Pancreas (tissue), 10 donors: ENCODE measurements around the gene MRPS15. TPM values are rescaled to one million over a fixed set of nuclear protein-coding genes. Genes with fewer than 3 reads are reported as not detected.

Experiments used
- ATAC-seq, 4 donors: fragments of 200-7000 bp; cut with Tn5 transposase; one replicate each; pipeline versions ENCODE4 v1.8.0 to v1.9.1; 2020; ENCODE audit warnings: mild to moderate bottlenecking in 4 of 4, moderate library complexity in 4 of 4
- DNase-seq, 6 donors: peaks; one replicate each; pipeline ENCODE4 v3.0.0-alpha.2; 2020
- FAIRE-seq: peaks from 2 replicates; lab custom pipeline; 2012; peaks lifted over from hg19 to GRCh38; lab: Jason Lieb, UNC
- H3K27ac ChIP-seq, 4 donors: fragments of 200-600 bp; sonication (generic); 1 replicate in 3 of 4; 2 replicates in 1 of 4; pipeline versions ENCODE4 v1.5.0 to v1.8.0; 2020
- H3K27me3 ChIP-seq, 4 donors: fragments of 200-600 bp; one replicate each; pipeline ENCODE4 v1.8.0; 2021
- H3K36me3 ChIP-seq, 3 donors: fragments of 200-600 bp; sonication (generic) in 1 of 3; one replicate each; pipeline versions ENCODE4 v1.5.0 to v1.8.0; 2020 to 2021
- H3K4me1 ChIP-seq, 3 donors: fragments of 200-600 bp; one replicate each; pipeline ENCODE4 v1.8.0; 2021
- H3K4me3 ChIP-seq, 4 donors: fragments of 200-600 bp; sonication (generic) in 2 of 4; one replicate each; pipeline versions ENCODE4 v1.5.0 to v1.8.0; 2020 to 2021
- H3K9me3 ChIP-seq, 4 donors: fragments of 200-600 bp; one replicate each; pipeline ENCODE4 v1.8.0; 2021
- WGBS, 2 donors: extraction: QIAGEN DNeasy Blood & Tissue Kit; methylation state at CpG; one replicate each; pipeline ENCODE4 v1.1.7; 2013; 5-methylcytosine and 5-hydroxymethylcytosine counted together
- intact Hi-C, 3 donors: fragments of 100-400 bp; cut with DNase I; formaldehyde crosslinking; loops; one replicate each; pipeline versions ENCODE4 v1.11.1 to v1.14.2; 2022
- polyA plus RNA-seq, 2 donors: library from polyadenylated mRNA; stranded (reverse); fragments of 200-250 nt; gene quantifications; one replicate each; pipeline ENCODE4 v1.2.3, GENCODE V29; 2013
- total RNA-seq, 6 donors: library from RNA; stranded (reverse); fragmentation: NEBNext Ultra II Directional in 4 of 6; extraction: Animal tissue kit (Norgen Biotek cat#: 25700) in 4 of 6; gene quantifications; one replicate each; pipeline versions ENCODE4 v1.2.1 to v1.2.4, GENCODE V29; 2021 to 2023
- TF ChIP-seq, protein P1 (sequence below), 4 donors: fragments of 200-600 bp; sonication (generic) in 3 of 4; IDR thresholded peaks; one replicate each; pipeline versions ENCODE4 v1.5.0 to v1.8.0; 2021; ENCODE audit warnings: antibody characterized with exemption in 4 of 4
- donor health status: healthy with polysubstance abuse.
- donor health status: DM: no; HTN: no; CAD: no; lungs with moderate emphysema.
- donor health status: DM: no; HTN: no; CAD: no.
- donor health status: control.
- donor health status: control.
- donor health status: Bipolar disorder and iron deficiency.
- donor health status: DM: yes; HTN: yes; CAD: no.
- donor health status: DM: no; HTN: no; CAD: no.
- donor health status: DM: no; HTN: no; CAD: no.
- donor health status: DM: yes; HTN: yes; CAD: no.

MRPS15 gene
- total and polyA plus RNA-seq, 8 donors, result 20.4 to 79.3 (median 27.0) TPM

DNA sequence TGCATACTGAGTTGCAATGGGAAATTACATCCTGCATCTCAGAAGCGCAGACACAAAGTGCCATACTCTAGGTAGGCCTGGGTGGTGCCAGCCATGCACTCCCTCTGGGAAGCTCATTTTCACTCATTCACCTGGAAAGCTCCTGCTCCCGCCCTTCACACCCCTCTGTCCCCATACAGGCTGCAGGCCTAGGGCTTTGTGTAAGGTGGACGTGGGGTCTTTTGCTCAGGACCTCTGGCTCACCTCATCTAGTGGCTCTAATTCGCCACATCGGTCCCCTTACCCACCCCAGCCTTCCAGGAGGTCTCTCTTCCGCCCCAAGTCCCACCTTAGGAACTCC is 751 bp downstream of the MRPS15 start:
- DNase-seq (no peak), FAIRE-seq (no peak), ATAC-seq (no peak)
- intact Hi-C loops, result no loop called here
- H3K4me1 ChIP-seq, result peaks cover 6 to 18% (median 9%) of the 10 kb centered on the region in 3 donors
- WGBS, 2 donors, result 12 to 15% methylated on average over 6 of the region's 6 CpGs
- H3K9me3 ChIP-seq, result no peaks in the 10 kb centered on the region
- H3K4me3 ChIP-seq, result peak overlapping the region; percentile 70 to 95 (median 90)
- H3K27me3 ChIP-seq, result no peaks in the 10 kb centered on the region
- H3K36me3 ChIP-seq, result no peaks in the 10 kb centered on the region
- TF ChIP-seq, protein P1, sequence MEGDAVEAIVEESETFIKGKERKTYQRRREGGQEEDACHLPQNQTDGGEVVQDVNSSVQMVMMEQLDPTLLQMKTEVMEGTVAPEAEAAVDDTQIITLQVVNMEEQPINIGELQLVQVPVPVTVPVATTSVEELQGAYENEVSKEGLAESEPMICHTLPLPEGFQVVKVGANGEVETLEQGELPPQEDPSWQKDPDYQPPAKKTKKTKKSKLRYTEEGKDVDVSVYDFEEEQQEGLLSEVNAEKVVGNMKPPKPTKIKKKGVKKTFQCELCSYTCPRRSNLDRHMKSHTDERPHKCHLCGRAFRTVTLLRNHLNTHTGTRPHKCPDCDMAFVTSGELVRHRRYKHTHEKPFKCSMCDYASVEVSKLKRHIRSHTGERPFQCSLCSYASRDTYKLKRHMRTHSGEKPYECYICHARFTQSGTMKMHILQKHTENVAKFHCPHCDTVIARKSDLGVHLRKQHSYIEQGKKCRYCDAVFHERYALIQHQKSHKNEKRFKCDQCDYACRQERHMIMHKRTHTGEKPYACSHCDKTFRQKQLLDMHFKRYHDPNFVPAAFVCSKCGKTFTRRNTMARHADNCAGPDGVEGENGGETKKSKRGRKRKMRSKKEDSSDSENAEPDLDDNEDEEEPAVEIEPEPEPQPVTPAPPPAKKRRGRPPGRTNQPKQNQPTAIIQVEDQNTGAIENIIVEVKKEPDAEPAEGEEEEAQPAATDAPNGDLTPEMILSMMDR (IDR thresholded peaks at IDR 0.05), result no peak
- H3K27ac ChIP-seq, result no peak overlapping the region

DNA sequence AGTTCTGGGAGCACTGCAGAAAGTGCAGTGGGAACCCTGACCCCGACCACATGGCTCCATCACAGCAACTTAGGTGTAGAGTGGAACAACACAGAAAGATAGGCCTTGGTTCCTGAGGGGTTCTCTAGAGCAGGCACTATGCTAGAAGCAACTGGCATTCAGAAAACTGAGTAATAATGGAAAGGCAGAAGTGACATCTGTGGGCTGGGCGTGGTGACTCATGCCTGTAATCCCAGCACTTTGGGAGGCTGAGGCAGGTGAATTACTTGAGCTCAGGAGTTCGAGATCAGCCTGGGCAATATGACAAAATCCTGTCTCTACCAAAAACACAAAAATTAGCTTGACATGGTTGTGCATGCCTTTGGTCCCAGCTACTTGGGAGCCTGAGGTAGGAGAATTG is 5.3 kb downstream of the MRPS15 start:
- 91 to 93% methylated on average over 3 of the region's 3 CpGs for WGBS, 2 donors
- H3K36me3 ChIP-seq, result peaks cover 0 to 25% (median 0%) of the 10 kb centered on the region in 3 donors
- peak in 1 of 6 donors; percentile 14 for DNase-seq
- no peaks in the 10 kb centered on the region for H3K27me3 ChIP-seq
- H3K27ac ChIP-seq, result no peak overlapping the region
- H3K4me3 ChIP-seq, result no peak overlapping the region
- TF ChIP-seq, protein P1 (IDR thresholded peaks at IDR 0.05), result no peak
- H3K9me3 ChIP-seq, result no peaks in the 10 kb centered on the region
- peaks cover 0 to 11% (median 9%) of the 10 kb centered on the region in 3 donors for H3K4me1 ChIP-seq
- intact Hi-C loops, result no loop called here
- no peak for FAIRE-seq
- no peak for ATAC-seq

DNA sequence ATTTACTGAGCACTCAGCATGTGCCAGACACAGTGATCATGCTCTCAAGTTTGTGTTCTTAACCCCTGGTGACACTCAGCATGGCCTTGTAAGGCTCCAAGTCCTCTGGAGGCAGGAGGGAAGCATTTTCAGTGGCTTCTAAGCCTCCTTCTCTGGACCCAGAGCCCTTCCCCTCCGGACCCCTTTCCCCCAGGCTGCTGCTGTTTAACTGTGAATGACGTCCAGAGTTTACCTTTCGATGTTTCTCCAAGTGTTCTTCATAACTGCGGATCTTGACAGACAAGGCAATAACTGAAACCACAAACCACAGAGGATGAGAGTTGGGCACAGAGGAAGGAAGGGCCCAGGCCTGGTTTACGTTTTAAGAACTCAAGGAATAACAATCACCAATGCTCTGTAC is 6.5 kb downstream of the MRPS15 start:
- Histone ChIP-seq H3K4me3 (no peak overlapping the region), H3K4me1 (peaks cover 0 to 2% (median 0%) of the 10 kb centered on the region in 3 donors), H3K36me3 (peaks cover 0 to 25% (median 0%) of the 10 kb centered on the region in 3 donors), H3K9me3 (no peaks in the 10 kb centered on the region), H3K27me3 (no peaks in the 10 kb centered on the region), H3K27ac (no peak overlapping the region)
- no peak for FAIRE-seq
- intact Hi-C loops, result no loop called here
- WGBS, 2 donors, result 77 to 80% methylated on average over 5 of the region's 5 CpGs
- DNase-seq, result peak in 1 of 6 donors; percentile 3
- ATAC-seq, result peak in 1 of 4 donors; percentile 38
- TF ChIP-seq, protein P1 (IDR thresholded peaks at IDR 0.05), result no peak

DNA sequence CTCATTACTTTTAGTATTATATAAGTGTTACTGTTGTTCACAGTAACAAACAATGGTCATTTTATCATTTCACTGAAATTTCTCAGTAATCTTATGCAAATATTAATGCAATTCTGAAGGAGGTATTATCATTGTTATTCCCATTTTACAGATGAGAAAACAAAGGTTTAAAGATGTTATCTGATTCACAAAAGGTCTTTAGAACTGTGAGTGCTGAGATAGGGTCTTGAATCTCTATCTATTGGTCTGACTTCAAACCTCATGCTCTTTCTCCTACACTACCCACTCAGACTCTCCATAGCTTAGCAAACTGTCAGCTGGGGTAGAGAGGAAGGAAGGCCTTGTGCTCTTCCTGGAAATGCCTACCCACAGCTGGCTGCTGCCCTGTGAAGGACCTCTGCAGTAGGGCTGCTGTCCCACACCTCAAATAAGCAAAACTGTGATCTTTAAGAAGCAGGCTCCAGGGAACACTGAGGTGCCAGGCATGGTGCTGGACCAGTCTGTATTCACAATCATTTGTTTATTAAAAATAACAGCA is 7.7 kb downstream of the MRPS15 start:
- H3K27me3 ChIP-seq, result no peaks in the 10 kb centered on the region
- no peak overlapping the region for H3K4me3 ChIP-seq
- no peak for ATAC-seq
- intact Hi-C loops, result no loop called here
- peaks cover 0 to 25% (median 0%) of the 10 kb centered on the region in 3 donors for H3K36me3 ChIP-seq
- FAIRE-seq, result no peak
- H3K27ac ChIP-seq, result no peak overlapping the region
- no peak for DNase-seq
- H3K9me3 ChIP-seq, result no peaks in the 10 kb centered on the region
- H3K4me1 ChIP-seq, result no peaks in the 10 kb centered on the region
- TF ChIP-seq, protein P1 (IDR thresholded peaks at IDR 0.05), result no peak

DNA sequence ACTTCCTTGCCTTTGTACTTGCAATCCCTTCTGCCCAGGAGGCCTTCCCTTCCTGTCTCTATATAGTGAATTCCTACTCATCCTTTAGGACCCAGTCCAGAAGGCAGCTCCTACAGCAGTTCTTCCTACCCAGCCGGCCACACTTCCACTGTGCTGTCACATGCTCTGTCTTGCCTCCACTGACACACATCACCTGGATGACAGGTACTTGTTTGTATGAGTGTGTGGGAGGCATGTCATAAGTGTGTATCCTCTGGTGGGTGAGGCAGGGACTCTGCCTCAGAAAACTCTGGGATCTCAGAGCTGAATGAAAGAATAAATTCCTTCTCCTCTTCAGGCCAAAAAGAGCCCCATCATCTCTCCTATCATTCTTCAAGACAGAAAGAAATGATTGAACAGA is 8.8 kb downstream of the MRPS15 start:
- 75 to 87% methylated on average over 1 of the region's 1 CpG for WGBS, 2 donors

More for the DNA sequence above, 8.8 kb downstream of the MRPS15 start:
- no peaks in the 10 kb centered on the region for H3K9me3 ChIP-seq
- no peaks in the 10 kb centered on the region for H3K27me3 ChIP-seq
- no peak overlapping the region for H3K4me3 ChIP-seq
- ATAC-seq, result no peak
- TF ChIP-seq, protein P1 (IDR thresholded peaks at IDR 0.05), result no peak
- intact Hi-C loops, result no loop called here
- FAIRE-seq, result no peak
- DNase-seq, result no peak
- peaks cover 0 to 25% (median 0%) of the 10 kb centered on the region in 3 donors for H3K36me3 ChIP-seq
- H3K4me1 ChIP-seq, result no peaks in the 10 kb centered on the region
- H3K27ac ChIP-seq, result no peak overlapping the region
